SK-N-SH (cell line): Measurements from ENCODE around the gene FOXP1. TPM values are rescaled to one million over a fixed set of nuclear protein-coding genes. Genes with fewer than 3 reads are reported as not detected.
"Not testable (repeated sequence)": the region's sequence is repeated elsewhere in the genome, so short reads cannot be mapped to it uniquely, and the experiment has no call there.

ENCODE experiments used
- CTCF ChIA-PET: fragments of 300-600, 350-600 bp; formaldehyde crosslinking; extraction: SDS; loops from one replicate; lab custom pipeline; 2021; lab: Yijun Ruan, JAX
- POLR2A ChIA-PET: fragments of 350-600 bp; sonication (Branson Sonifier 250); formaldehyde crosslinking; extraction: SDS; loops from one replicate; lab custom pipeline; 2020; ENCODE audit warnings: antibody characterized with exemption, inconsistent platforms; lab: Yijun Ruan, JAX
- DNase-seq: peaks from one replicate; pipeline ENCODE4 v3.0.0; 2012
- H2AFZ ChIP-seq: fragments of 200-600 bp; sonication (generic); 2 replicates; pipeline ENCODE4 v1.8.1; 2016; ENCODE audit warnings: antibody characterized with exemption, mild to moderate bottlenecking, low read depth
- H3F3A ChIP-seq: fragments of 200-600 bp; sonication (generic); replicated peaks from 2 replicates; pipeline ENCODE3; 2016; ENCODE audit warnings: antibody characterized with exemption, mild to moderate bottlenecking; ENCODE audit not compliant: insufficient read depth
- H3K27ac ChIP-seq, 2 experiments: fragments of 200-500 bp in 1 of 2; fragments of 200-600 bp in 1 of 2; sonication (Bioruptor generic) in 1 of 2; sonication (generic), shearing (Covaris generic) in 1 of 2; 2 replicates each; pipeline versions ENCODE4 v1.5.1 to v1.6.1; 2014 to 2016; ENCODE audit warnings: low read depth in 2 of 2, inconsistent platforms in 1 of 2, low read length in 1 of 2, mild to moderate bottlenecking in 1 of 2, mixed read lengths in 1 of 2
- H3K27me3 ChIP-seq: fragments of 200-600 bp; sonication (generic), shearing (Covaris generic); 2 replicates; pipeline ENCODE4 v1.6.1; 2016; ENCODE audit warnings: mixed run types; ENCODE audit not compliant: insufficient read depth
- H3K36me3 ChIP-seq, 2 experiments: fragments of 200-500 bp in 1 of 2; fragments of 200-600 bp in 1 of 2; sonication (Bioruptor generic) in 1 of 2; sonication (generic) in 1 of 2; replicated peaks in 1 of 2; 2 replicates each; pipeline versions ENCODE3 to v1.5.1; 2014 to 2016; ENCODE audit warnings: low read length in 1 of 2, mild to moderate bottlenecking in 1 of 2; ENCODE audit not compliant: insufficient read depth in 2 of 2, control insufficient read depth in 1 of 2
- H3K4me1 ChIP-seq, 2 experiments: fragments of 200-500 bp in 1 of 2; fragments of 200-600 bp in 1 of 2; sonication (Bioruptor generic) in 1 of 2; sonication (generic), shearing (Covaris generic) in 1 of 2; 2 replicates each; pipeline versions ENCODE4 v1.5.1 to v1.6.1; 2014 to 2016; ENCODE audit warnings: low read depth in 1 of 2, low read length in 1 of 2, mixed run types in 1 of 2; ENCODE audit not compliant: insufficient read depth in 2 of 2, control insufficient read depth in 1 of 2
- H3K4me2 ChIP-seq: fragments of 200-600 bp; sonication (generic), shearing (Covaris generic); 2 replicates; pipeline ENCODE4 v1.6.1; 2017; ENCODE audit warnings: mixed run types
- H3K4me3 ChIP-seq, 2 experiments: fragments of 200-500 bp in 1 of 2; fragments of 200-600 bp in 1 of 2; sonication (Bioruptor generic) in 1 of 2; sonication (generic), shearing (Covaris generic) in 1 of 2; 2 replicates each; pipeline versions ENCODE4 v1.5.1 to v1.8.1; 2014 to 2016; ENCODE audit warnings: low read depth in 2 of 2, inconsistent platforms in 1 of 2, low read length in 1 of 2, mild to moderate bottlenecking in 1 of 2, mixed read lengths in 1 of 2, moderate library complexity in 1 of 2
- H3K79me2 ChIP-seq: fragments of 200-600 bp; sonication (generic); 2 replicates; pipeline ENCODE4 v1.8.1; 2017; ENCODE audit warnings: mild to moderate bottlenecking; ENCODE audit not compliant: insufficient read depth
- H3K9ac ChIP-seq: fragments of 200-600 bp; sonication (generic); 2 replicates; pipeline ENCODE4 v1.6.1; 2017; ENCODE audit warnings: mixed run types
- H3K9me2 ChIP-seq: fragments of 200-600 bp; sonication (generic); 2 replicates; pipeline ENCODE4 v1.6.1; 2017; ENCODE audit warnings: mixed run types
- H3K9me3 ChIP-seq: fragments of 200-600 bp; sonication (generic); 2 replicates; pipeline ENCODE4 v1.6.1; 2017; ENCODE audit warnings: mixed run types, mild to moderate bottlenecking, moderate library complexity
- H4K20me1 ChIP-seq: fragments of 200-600 bp; sonication (generic); 2 replicates; pipeline ENCODE4 v1.6.1; 2017; ENCODE audit warnings: mild to moderate bottlenecking, mixed run types; ENCODE audit not compliant: insufficient read depth
- CHD2 ChIP-seq: fragments of 150-350 bp; IDR thresholded peaks from 2 replicates; pipeline ENCODE4 v1.6.1; 2018; ENCODE audit warnings: low read length; ENCODE audit not compliant: partially characterized antibody
- ELF1 ChIP-seq: IDR thresholded peaks from 2 replicates; pipeline ENCODE4 v1.4.0; 2012
- EZH2phosphoT487 ChIP-seq: fragments of 200-600 bp; sonication (generic); IDR thresholded peaks from 2 replicates; pipeline ENCODE4 v1.6.1; 2017; ENCODE audit warnings: low read depth, mixed run types, mild to moderate bottlenecking, antibody characterized with exemption, moderate library complexity, borderline replicate concordance
- FOXJ3 ChIP-seq: sonication (generic); formaldehyde crosslinking; IDR thresholded peaks from 2 replicates; pipeline ENCODE4 v1.5.1; 2020; ENCODE audit warnings: mild to moderate bottlenecking, missing genetic modification reagents
- FOXM1 ChIP-seq: IDR thresholded peaks from 2 replicates; pipeline ENCODE4 v1.4.0; 2012; ENCODE audit warnings: low read depth, mild to moderate bottlenecking
- GATA2 ChIP-seq: sonication (generic); formaldehyde crosslinking; IDR thresholded peaks from 2 replicates; pipeline ENCODE4 v1.5.0; 2020; ENCODE audit warnings: mild to moderate bottlenecking, missing genetic modification reagents
- JUND ChIP-seq: IDR thresholded peaks from 2 replicates; pipeline ENCODE4 v1.4.0; 2012
- NRF1 ChIP-seq: IDR thresholded peaks from 2 replicates; pipeline ENCODE4 v1.6.1; 2012; ENCODE audit warnings: low read depth, mild to moderate bottlenecking, low read length
- RCOR1 ChIP-seq: fragments of 150-350 bp; IDR thresholded peaks from 2 replicates; pipeline ENCODE4 v1.6.1; 2017; ENCODE audit warnings: antibody characterized with exemption, low read length
- RFX5 ChIP-seq: IDR thresholded peaks from 2 replicates; pipeline ENCODE4 v1.6.1; 2012; ENCODE audit warnings: mild to moderate bottlenecking, improper control_type of control experiment, low read length
- RXRA ChIP-seq: IDR thresholded peaks from 2 replicates; pipeline ENCODE4 v1.4.0; 2012; ENCODE audit warnings: low read depth, mild to moderate bottlenecking, borderline replicate concordance
- SIN3A ChIP-seq: IDR thresholded peaks from 2 replicates; pipeline ENCODE4 v1.6.1; 2012; ENCODE audit warnings: low read depth, mild to moderate bottlenecking, low read length, moderate library complexity, borderline replicate concordance
- TCF12 ChIP-seq: IDR thresholded peaks from 2 replicates; pipeline ENCODE4 v1.4.0; 2012
- TEAD4 ChIP-seq: IDR thresholded peaks from 2 replicates; pipeline ENCODE4 v1.4.0; 2012; ENCODE audit warnings: mild to moderate bottlenecking, borderline replicate concordance; ENCODE audit not compliant: insufficient read depth
- YY1 ChIP-seq: IDR thresholded peaks from 2 replicates; pipeline ENCODE4 v1.4.0; 2012; ENCODE audit warnings: low read depth, mild to moderate bottlenecking
- WGBS: methylation state at CpG from one replicate; pipeline ENCODE4 v1.1.6; 2017; ENCODE audit warnings: low lambda C conversion rate; 5-methylcytosine and 5-hydroxymethylcytosine counted together
- polyA plus RNA-seq, 3 experiments: library from polyadenylated mRNA; depleted of rRNA; stranded (reverse); fragments of >200 nt; gene quantifications; 2 replicates each; pipeline ENCODE4 v1.2.3, GENCODE V29; 2012
- TF ChIP-seq, protein P1 (sequence below): IDR thresholded peaks from 2 replicates; pipeline ENCODE4 v1.4.0; 2012; ENCODE audit warnings: low read depth, borderline replicate concordance
- TF ChIP-seq, protein P2 (sequence below): IDR thresholded peaks from 2 replicates; pipeline ENCODE4 v1.6.1; 2012; ENCODE audit warnings: mild to moderate bottlenecking, low read depth, low read length, moderate library complexity
- TF ChIP-seq, protein P3 (sequence below): IDR thresholded peaks from 2 replicates; pipeline ENCODE4; 2012

Gene FOXP1
- polyA plus RNA-seq, 1 of the 3 experiments (the other 2 are of a cell fraction), result 8.8 TPM

DNA sequence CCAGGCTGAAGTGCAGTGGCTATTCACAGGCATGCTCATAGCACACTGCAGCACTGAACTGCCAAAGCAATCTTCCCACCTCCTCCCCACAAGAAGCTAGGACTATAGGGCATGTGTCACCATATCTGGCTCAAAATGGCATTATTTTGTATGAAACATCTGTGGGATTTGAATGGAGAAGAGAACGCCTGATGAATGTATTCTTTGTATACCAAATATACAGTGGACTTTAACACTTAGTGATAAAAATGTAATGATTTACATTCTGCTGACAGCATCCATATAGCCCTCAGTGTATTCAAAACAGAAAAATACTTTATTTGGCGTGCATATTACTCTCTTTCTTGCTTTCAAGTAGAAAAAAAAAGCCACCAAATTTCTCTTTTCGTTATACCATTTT, 257.8 kb downstream of the FOXP1 start:
- Histone ChIP-seq H3K9me3 (no peaks in the 10 kb centered on the region), H3K9me2 (no peaks in the 10 kb centered on the region), H3K4me2 (no peak overlapping the region), H3K36me3 (no peaks in the 10 kb centered on the region), H3K79me2 (peaks cover 56% of the 10 kb centered on the region), H2AFZ (no peak overlapping the region), H3K4me1 (no peaks in the 10 kb centered on the region; a peak in 1 of 4 replicates), H3F3A (no peaks in the 10 kb centered on the region), H3K27me3 (no peaks in the 10 kb centered on the region), H3K27ac (no peak overlapping the region), H4K20me1 (no peaks in the 10 kb centered on the region), H3K4me3 (no peak overlapping the region), H3K9ac (no peak overlapping the region)
- POLR2A ChIA-PET, result no interaction called here
- no peak for DNase-seq
- TF ChIP-seq TCF12 (no peak), EZH2phosphoT487 (no peak), RXRA (no peak), CHD2 (no peak), ELF1 (no peak), NRF1 (no peak)
- TF ChIP-seq, protein P1, sequence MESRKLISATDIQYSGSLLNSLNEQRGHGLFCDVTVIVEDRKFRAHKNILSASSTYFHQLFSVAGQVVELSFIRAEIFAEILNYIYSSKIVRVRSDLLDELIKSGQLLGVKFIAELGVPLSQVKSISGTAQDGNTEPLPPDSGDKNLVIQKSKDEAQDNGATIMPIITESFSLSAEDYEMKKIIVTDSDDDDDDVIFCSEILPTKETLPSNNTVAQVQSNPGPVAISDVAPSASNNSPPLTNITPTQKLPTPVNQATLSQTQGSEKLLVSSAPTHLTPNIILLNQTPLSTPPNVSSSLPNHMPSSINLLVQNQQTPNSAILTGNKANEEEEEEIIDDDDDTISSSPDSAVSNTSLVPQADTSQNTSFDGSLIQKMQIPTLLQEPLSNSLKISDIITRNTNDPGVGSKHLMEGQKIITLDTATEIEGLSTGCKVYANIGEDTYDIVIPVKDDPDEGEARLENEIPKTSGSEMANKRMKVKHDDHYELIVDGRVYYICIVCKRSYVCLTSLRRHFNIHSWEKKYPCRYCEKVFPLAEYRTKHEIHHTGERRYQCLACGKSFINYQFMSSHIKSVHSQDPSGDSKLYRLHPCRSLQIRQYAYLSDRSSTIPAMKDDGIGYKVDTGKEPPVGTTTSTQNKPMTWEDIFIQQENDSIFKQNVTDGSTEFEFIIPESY, result no peak
- CTCF ChIA-PET, result no interaction called here
- 91% methylated on average over 3 of the region's 3 CpGs for WGBS

DNA sequence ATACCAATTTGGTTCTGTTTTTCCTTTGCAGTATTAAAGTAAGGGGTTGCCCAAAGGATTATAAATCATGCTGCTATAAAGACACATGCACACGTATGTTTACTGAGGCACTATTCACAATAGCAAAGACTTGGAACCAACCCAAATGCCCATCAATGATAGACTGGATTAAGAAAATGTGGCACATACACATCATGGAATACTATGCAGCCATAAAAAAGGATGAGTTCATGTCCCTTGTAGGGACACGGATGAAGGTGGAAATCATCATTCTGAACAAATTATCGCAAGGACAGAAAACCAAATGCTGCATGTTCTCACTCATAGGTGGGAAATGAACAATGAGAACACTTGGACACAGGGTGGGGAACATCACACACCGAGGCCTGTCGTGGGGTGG, 259.3 kb downstream of the FOXP1 start:
- H3K9ac ChIP-seq, H3F3A ChIP-seq, H3K9me3 ChIP-seq, H3K4me3 ChIP-seq, H3K4me2 ChIP-seq, H3K27ac ChIP-seq, H3K36me3 ChIP-seq, H2AFZ ChIP-seq, DNase-seq, H4K20me1 ChIP-seq, H3K9me2 ChIP-seq, H3K27me3 ChIP-seq, H3K4me1 ChIP-seq, CTCF ChIA-PET, POLR2A ChIA-PET: not testable (repeated sequence)
- 95% methylated on average over 5 of the region's 5 CpGs for WGBS
- peaks cover 61% of the 10 kb centered on the region for H3K79me2 ChIP-seq

DNA sequence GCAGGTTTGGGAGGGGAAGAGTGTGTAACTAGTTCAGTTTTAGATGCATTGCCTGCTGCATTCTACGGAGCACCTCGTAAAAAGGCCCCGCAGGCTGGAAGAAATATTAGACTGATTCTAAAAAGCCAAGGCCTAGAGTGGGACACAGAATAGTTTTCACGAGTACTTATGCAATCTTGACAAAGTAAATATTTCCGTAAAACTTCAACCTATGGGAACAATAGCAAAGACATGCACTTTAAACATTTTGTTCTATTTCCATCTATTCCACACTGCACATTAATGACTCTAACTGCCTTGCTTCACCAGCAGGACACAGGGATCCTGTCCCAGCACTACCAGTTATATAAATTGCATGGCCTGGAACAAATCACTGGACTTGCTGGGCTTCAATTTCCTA, 260.0 kb downstream of the FOXP1 start:
- WGBS, result 99% methylated on average over 5 of the region's 5 CpGs
- peaks cover 65% of the 10 kb centered on the region for H3K79me2 ChIP-seq
- no peaks in the 10 kb centered on the region for H4K20me1 ChIP-seq
- H3K9me3 ChIP-seq, result no peaks in the 10 kb centered on the region
- H3K4me1 ChIP-seq, result no peaks in the 10 kb centered on the region; a peak in 2 of 4 replicates
- H3K4me2 ChIP-seq, result no peak overlapping the region
- no peaks in the 10 kb centered on the region for H3K36me3 ChIP-seq
- CTCF ChIA-PET, result interaction anchor here (0.7 kb wide), 1 partner anchor 253 kb away, joined by 3 read pairs; no protein-coding TSS in a partner anchor
- no peaks in the 10 kb centered on the region for H3K9me2 ChIP-seq
- H3K4me3 ChIP-seq, result no peak overlapping the region
- POLR2A ChIA-PET, result no interaction called here
- H3K9ac ChIP-seq, result no peak overlapping the region
- no peak for TF ChIP-seq RCOR1
- TF ChIP-seq TEAD4, result no peak
- TF ChIP-seq SIN3A, result no peak
- TF ChIP-seq, protein P2, sequence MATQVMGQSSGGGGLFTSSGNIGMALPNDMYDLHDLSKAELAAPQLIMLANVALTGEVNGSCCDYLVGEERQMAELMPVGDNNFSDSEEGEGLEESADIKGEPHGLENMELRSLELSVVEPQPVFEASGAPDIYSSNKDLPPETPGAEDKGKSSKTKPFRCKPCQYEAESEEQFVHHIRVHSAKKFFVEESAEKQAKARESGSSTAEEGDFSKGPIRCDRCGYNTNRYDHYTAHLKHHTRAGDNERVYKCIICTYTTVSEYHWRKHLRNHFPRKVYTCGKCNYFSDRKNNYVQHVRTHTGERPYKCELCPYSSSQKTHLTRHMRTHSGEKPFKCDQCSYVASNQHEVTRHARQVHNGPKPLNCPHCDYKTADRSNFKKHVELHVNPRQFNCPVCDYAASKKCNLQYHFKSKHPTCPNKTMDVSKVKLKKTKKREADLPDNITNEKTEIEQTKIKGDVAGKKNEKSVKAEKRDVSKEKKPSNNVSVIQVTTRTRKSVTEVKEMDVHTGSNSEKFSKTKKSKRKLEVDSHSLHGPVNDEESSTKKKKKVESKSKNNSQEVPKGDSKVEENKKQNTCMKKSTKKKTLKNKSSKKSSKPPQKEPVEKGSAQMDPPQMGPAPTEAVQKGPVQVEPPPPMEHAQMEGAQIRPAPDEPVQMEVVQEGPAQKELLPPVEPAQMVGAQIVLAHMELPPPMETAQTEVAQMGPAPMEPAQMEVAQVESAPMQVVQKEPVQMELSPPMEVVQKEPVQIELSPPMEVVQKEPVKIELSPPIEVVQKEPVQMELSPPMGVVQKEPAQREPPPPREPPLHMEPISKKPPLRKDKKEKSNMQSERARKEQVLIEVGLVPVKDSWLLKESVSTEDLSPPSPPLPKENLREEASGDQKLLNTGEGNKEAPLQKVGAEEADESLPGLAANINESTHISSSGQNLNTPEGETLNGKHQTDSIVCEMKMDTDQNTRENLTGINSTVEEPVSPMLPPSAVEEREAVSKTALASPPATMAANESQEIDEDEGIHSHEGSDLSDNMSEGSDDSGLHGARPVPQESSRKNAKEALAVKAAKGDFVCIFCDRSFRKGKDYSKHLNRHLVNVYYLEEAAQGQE, result no peak
- TF ChIP-seq, protein P3, sequence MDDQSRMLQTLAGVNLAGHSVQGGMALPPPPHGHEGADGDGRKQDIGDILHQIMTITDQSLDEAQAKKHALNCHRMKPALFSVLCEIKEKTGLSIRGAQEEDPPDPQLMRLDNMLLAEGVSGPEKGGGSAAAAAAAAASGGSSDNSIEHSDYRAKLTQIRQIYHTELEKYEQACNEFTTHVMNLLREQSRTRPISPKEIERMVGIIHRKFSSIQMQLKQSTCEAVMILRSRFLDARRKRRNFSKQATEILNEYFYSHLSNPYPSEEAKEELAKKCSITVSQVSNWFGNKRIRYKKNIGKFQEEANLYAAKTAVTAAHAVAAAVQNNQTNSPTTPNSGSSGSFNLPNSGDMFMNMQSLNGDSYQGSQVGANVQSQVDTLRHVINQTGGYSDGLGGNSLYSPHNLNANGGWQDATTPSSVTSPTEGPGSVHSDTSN, result no peak
- no peak for TF ChIP-seq RFX5
- TF ChIP-seq YY1, result no peak
- no peak for TF ChIP-seq ELF1
- TF ChIP-seq FOXM1, result no peak
- TF ChIP-seq GATA2, result no peak
- no peak for TF ChIP-seq TCF12
- no peak for TF ChIP-seq CHD2
- no peak for TF ChIP-seq JUND
- TF ChIP-seq FOXJ3 (CRISPR knock-in tag), result no peak
- TF ChIP-seq, all 33 proteins: peak for 0
- no peak overlapping the region for H2AFZ ChIP-seq
- H3K27ac ChIP-seq, result no peak overlapping the region
- H3K27me3 ChIP-seq, result no peaks in the 10 kb centered on the region
- H3F3A ChIP-seq, result no peaks in the 10 kb centered on the region
- no peak for DNase-seq
